Measurements from ENCODE around the gene POLR2M.

DNA sequence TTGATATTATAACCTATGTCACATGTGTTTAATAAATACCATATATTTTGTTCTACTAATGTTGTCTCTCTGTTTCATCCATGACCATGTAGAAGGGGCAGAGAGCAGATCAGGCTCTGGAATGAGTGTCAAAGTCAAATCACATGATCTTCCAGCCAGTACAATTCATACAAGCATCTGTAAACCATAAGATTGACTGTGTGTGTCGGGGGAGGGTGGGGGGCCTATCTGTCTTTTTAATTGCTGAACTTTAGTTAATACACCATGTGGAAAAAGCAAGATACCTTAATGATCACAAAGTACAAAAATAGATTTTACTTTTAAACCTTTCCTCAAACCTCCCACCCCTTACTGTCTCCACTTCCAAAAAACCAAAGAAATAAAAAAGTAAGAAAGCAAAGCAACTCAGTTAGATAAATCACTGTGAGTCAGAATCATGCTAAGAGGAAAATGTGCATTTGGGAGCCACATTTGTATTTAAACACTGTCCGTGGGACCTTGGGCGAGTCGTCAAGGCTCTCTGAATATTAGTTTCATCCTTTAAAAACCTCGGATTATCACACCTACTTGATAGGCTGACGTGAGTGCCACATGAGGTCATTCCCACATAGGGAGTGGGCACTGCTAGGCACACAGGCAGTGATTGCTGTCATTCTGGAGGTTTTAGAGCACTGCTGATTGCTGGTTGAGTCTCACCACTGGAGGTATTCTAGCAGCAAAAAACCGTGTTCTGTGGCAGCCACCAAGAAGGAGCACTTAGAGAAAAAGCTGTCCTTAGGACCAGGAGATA lies 21.0 kb upstream of the POLR2M start:
- TF ChIP-seq, protein P1, sequence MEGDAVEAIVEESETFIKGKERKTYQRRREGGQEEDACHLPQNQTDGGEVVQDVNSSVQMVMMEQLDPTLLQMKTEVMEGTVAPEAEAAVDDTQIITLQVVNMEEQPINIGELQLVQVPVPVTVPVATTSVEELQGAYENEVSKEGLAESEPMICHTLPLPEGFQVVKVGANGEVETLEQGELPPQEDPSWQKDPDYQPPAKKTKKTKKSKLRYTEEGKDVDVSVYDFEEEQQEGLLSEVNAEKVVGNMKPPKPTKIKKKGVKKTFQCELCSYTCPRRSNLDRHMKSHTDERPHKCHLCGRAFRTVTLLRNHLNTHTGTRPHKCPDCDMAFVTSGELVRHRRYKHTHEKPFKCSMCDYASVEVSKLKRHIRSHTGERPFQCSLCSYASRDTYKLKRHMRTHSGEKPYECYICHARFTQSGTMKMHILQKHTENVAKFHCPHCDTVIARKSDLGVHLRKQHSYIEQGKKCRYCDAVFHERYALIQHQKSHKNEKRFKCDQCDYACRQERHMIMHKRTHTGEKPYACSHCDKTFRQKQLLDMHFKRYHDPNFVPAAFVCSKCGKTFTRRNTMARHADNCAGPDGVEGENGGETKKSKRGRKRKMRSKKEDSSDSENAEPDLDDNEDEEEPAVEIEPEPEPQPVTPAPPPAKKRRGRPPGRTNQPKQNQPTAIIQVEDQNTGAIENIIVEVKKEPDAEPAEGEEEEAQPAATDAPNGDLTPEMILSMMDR (IDR thresholded peaks at IDR 0.05; ENCODE audit: insufficient read depth, low read length, poor library complexity, severe bottlenecking): no peak
- TF ChIP-seq EZH2phosphoT487 (conservative IDR thresholded peaks at IDR 0.05; ENCODE audit: low read length): no peak

All from SU-DHL-6 (cell line).